GM23248 (cell line): ENCODE measurements around the gene KDM7A.

Source experiments
- EZH2 ChIP-seq: fragments of 200-600 bp; sonication (generic); IDR thresholded peaks from 2 replicates; pipeline ENCODE4 v1.6.1; 2018; ENCODE audit warnings: antibody characterized with exemption, mild to moderate bottlenecking; ENCODE audit not compliant: insufficient read depth, poor library complexity, severe bottlenecking
- EZH2phosphoT487 ChIP-seq: fragments of 200-600 bp; sonication (generic); IDR thresholded peaks from 2 replicates; pipeline ENCODE4 v1.6.1; 2018; ENCODE audit warnings: antibody characterized with exemption, moderate library complexity, mild to moderate bottlenecking, low read depth; ENCODE audit not compliant: insufficient read depth

GRCh38 chr7:140082770-140083169 lies 94.0 kb downstream of the KDM7A start:
- TF ChIP-seq EZH2: no peak
- TF ChIP-seq EZH2phosphoT487: no peak
